Esophagus muscularis mucosa (tissue), 3 donors: ENCODE measurements around the gene SLC35A3.

Experiments
- CTCF ChIP-seq, 3 experiments: fragments of 200-600 bp in 2 of 3; fragments of 450-650 bp in 1 of 3; sonication (generic) in 2 of 3; IDR thresholded peaks; one replicate each; pipeline ENCODE4 v1.5.1; 2017 to 2019; ENCODE audit warnings: antibody characterized with exemption in 3 of 3, mild to moderate bottlenecking in 2 of 3, moderate library complexity in 1 of 3
- POLR2A ChIP-seq: fragments of 450-650 bp; IDR thresholded peaks from one replicate; pipeline ENCODE4 v1.6.1; 2017; ENCODE audit warnings: antibody characterized with exemption, moderate library complexity, mild to moderate bottlenecking, low read depth
- POLR2AphosphoS5 ChIP-seq, 2 donors: sonication (generic); formaldehyde crosslinking; IDR thresholded peaks; one replicate each; pipeline ENCODE4 v1.6.1; 2017; ENCODE audit warnings: antibody characterized with exemption in 2 of 2

- no peak for TF ChIP-seq CTCF (IDR thresholded peaks at IDR 0.05)
- no peak for TF ChIP-seq POLR2A
- TF ChIP-seq POLR2AphosphoS5 (IDR thresholded peaks at IDR 0.05) = no peak
Observed at GRCh38 chr1:100051401-100051800, 81.6 kb downstream of the SLC35A3 start.
